ENCODE results near the gene NMNAT3.

Gene NMNAT3

GRCh38 chr3:139537795-139538621 lies 139.8 kb downstream of the NMNAT3 start:
- no peak for DNase-seq

- DNase-seq = no peak
These were observed 140.4 kb downstream of the NMNAT3 start for GRCh38 chr3:139537361-139537760.

- DNase-seq = no peak
These were observed 142.5 kb downstream of the NMNAT3 start for GRCh38 chr3:139534992-139535879.

GRCh38 chr3:139534455-139534812 lies 143.3 kb downstream of the NMNAT3 start:
- no peak for DNase-seq

- no peak for DNase-seq
These were observed 143.9 kb downstream of the NMNAT3 start for GRCh38 chr3:139533781-139534454.

GRCh38 chr3:139532976-139533375 lies 144.8 kb downstream of the NMNAT3 start:
- no peak for DNase-seq

- no peak for DNase-seq
These were observed 147.1 kb downstream of the NMNAT3 start for GRCh38 chr3:139530717-139531116.

GRCh38 chr3:139529662-139530061 lies 148.1 kb downstream of the NMNAT3 start:
- no peak for DNase-seq

GRCh38 chr3:139528924-139529323 lies 148.8 kb downstream of the NMNAT3 start:
- DNase-seq = no peak

GRCh38 chr3:139528281-139528680 lies 149.5 kb downstream of the NMNAT3 start:
- no peak for DNase-seq

- DNase-seq = no peak
These were observed 150.5 kb downstream of the NMNAT3 start for GRCh38 chr3:139527265-139527664.

- DNase-seq = no peak
These were observed 151.6 kb downstream of the NMNAT3 start for GRCh38 chr3:139526146-139526545.

GRCh38 chr3:139524841-139525636 lies 152.7 kb downstream of the NMNAT3 start:
- no peak for DNase-seq

GRCh38 chr3:139523718-139524117 lies 154.1 kb downstream of the NMNAT3 start:
- DNase-seq = no peak

- DNase-seq = no peak
These were observed 154.6 kb downstream of the NMNAT3 start for GRCh38 chr3:139523166-139523565.

- no peak for DNase-seq
These were observed 155.4 kb downstream of the NMNAT3 start for GRCh38 chr3:139522421-139522820.

- no peak for DNase-seq
These were observed 156.0 kb downstream of the NMNAT3 start for GRCh38 chr3:139521816-139522215.

- no peak for DNase-seq
These were observed 156.6 kb downstream of the NMNAT3 start for GRCh38 chr3:139521144-139521543.

- DNase-seq = no peak
These were observed 157.6 kb downstream of the NMNAT3 start for GRCh38 chr3:139519998-139520737.

- DNase-seq = no peak
These were observed 158.6 kb downstream of the NMNAT3 start for GRCh38 chr3:139518926-139519842.

GRCh38 chr3:139518306-139518705 lies 159.5 kb downstream of the NMNAT3 start:
- no peak for DNase-seq
